Fibroblast of the aortic adventitia (primary cell): ENCODE results near the gene SLC25A42. TPM values are rescaled to one million over a fixed set of nuclear protein-coding genes. Genes with fewer than 3 reads are reported as not detected.

Experiments used
- DNase-seq: peaks from one replicate; pipeline ENCODE4 v3.0.0-alpha.2; 2010; ENCODE audit warnings: low read depth
- H3K4me3 ChIP-seq: 2 replicates; pipeline ENCODE4 v1.5.1; 2011; ENCODE audit warnings: low read depth, mild to moderate bottlenecking, control low read depth, low read length, moderate library complexity
- total RNA-seq: library from RNA; depleted of rRNA; stranded (reverse); fragments of >200 nt; gene quantifications from 2 replicates; pipeline ENCODE4 v1.2.3, GENCODE V29; 2012; ENCODE audit warnings: low replicate concordance
- TF ChIP-seq, protein P1 (sequence below): IDR thresholded peaks from 2 replicates; pipeline ENCODE4 v1.5.1; 2011; ENCODE audit warnings: mild to moderate bottlenecking, low read length, control low read depth, inconsistent platforms; ENCODE audit not compliant: insufficient read depth

SLC25A42 gene
- total RNA-seq, 1 donor = 4.8 TPM

DNA sequence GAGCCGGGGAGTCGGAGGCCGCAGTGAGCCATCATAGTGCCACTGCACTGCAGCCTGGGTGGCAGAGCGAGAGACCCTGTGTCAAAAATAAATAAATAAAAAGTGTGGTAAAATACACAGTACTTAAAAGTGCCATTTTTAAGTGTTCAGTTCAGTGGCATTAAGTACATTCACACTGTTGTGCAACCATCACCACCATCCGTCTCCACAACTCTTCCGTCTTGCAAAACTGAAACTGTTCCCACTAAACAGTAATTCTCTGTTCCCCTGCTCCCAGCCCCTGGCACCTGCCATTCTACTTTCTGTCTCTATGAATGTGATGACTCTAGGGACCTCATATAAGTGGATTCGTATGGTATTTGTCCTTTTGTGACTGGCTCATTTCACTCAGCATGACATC, 13.3 kb downstream of the SLC25A42 start:
- DNase-seq = no peak
- H3K4me3 ChIP-seq = no peak overlapping the region
- TF ChIP-seq, protein P1, sequence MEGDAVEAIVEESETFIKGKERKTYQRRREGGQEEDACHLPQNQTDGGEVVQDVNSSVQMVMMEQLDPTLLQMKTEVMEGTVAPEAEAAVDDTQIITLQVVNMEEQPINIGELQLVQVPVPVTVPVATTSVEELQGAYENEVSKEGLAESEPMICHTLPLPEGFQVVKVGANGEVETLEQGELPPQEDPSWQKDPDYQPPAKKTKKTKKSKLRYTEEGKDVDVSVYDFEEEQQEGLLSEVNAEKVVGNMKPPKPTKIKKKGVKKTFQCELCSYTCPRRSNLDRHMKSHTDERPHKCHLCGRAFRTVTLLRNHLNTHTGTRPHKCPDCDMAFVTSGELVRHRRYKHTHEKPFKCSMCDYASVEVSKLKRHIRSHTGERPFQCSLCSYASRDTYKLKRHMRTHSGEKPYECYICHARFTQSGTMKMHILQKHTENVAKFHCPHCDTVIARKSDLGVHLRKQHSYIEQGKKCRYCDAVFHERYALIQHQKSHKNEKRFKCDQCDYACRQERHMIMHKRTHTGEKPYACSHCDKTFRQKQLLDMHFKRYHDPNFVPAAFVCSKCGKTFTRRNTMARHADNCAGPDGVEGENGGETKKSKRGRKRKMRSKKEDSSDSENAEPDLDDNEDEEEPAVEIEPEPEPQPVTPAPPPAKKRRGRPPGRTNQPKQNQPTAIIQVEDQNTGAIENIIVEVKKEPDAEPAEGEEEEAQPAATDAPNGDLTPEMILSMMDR = no peak

DNA sequence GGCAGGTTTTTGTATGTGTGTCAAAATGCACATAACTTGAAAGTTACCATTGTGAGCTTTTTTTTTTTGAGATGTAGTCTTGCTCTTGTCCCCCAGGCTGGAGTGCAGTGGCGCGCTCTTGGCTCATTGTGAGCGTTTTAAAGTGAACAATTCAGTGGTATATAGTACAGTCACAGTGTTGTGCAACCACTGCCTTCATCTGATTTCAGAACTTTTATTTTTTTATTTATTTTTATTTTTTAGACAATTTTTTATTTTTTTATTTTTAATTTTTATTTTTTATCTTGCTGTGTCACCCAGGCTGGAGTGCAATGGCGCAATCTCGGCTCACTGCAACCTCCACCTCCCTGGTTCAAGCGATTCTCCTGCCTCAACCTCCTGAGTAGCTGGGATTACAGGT, 15.0 kb downstream of the SLC25A42 start:
- TF ChIP-seq, protein P1 = no peak
- no peak overlapping the region for H3K4me3 ChIP-seq
- DNase-seq = no peak

DNA sequence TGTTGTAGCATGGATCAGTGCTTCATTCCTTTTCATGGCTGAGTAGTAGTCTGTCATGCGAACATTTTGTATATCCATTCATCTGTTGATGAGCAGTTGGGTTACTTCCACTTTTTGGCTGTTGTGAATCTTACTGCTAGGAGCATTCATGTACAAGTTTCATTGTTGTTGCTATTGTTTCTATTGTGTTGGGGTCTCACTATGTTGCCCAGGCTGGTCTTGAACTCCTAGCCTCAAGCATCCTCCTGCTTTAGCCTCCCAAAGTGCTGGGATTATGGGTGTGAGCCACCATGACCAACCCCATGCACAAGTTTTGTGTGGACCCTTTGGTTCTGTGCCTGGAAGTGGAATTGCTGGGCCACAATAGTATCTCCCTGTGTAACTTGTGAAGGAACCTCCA, 15.8 kb downstream of the SLC25A42 start:
- no peak overlapping the region for H3K4me3 ChIP-seq
- DNase-seq = no peak
- TF ChIP-seq, protein P1 = no peak

DNA sequence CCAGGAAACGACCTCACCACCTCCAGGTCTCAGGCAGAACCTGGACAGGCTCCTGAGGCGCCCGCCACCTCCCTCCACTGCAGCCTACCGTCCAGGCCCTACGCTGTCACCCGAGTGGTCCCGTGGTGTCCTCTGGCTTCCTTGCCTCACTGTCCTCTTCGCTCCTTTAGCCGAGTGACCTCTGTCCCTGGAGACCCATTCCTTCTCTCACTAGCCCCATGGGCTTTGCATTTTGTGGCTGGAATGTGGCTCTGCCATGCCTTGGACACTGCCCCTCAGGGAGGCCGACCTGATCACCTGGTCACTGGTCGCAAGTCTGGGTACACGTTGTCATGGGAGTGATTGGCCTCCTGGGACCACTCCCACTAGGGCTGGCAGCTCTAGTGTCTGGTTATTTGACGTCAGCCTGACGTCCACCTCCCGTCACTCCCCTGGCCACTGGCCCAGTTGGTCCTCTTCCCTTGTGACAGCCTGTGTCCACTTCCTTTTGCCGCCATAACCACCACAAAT, 17.9 kb downstream of the SLC25A42 start:
- H3K4me3 ChIP-seq = no peak overlapping the region
- TF ChIP-seq, protein P1 = no peak
- peak; percentile 21 for DNase-seq

DNA sequence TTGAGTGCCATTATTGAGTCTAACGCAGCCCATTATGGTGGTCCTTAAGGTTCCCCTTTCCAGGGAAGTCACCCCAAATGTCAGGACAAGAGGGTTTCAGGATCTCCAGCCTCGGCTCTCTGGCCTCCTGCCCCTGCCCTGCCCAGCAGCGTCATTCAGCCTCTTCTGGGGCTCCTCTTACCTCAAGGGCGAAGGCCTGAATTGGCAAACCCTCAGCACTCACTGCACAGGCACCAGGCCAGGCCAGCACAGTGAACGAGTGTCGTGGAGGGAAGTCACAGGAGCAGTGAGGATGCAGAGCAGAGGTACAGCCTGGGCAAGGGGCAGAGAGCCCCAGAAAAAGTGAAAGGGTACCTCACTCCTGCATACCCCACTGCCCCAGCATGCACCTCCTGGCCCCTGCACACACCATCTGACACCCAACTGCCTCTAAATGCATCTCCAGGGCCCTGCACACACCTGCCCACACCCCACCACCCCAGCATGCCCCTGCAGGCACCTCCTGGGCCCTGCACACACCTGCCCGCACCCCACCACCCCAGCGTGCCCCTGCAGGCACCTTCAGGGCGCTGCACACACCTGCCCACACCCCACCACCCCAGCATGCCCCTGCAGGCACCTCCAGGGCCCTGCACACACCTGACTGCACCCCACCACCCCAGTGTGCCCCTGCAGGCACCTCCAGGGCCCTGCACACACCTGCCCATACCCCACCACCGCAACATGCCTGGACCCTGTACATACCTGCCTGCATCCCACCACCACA, 19.8 kb downstream of the SLC25A42 start:
- no peak overlapping the region for H3K4me3 ChIP-seq
- no peak for DNase-seq
- TF ChIP-seq, protein P1 = no peak

DNA sequence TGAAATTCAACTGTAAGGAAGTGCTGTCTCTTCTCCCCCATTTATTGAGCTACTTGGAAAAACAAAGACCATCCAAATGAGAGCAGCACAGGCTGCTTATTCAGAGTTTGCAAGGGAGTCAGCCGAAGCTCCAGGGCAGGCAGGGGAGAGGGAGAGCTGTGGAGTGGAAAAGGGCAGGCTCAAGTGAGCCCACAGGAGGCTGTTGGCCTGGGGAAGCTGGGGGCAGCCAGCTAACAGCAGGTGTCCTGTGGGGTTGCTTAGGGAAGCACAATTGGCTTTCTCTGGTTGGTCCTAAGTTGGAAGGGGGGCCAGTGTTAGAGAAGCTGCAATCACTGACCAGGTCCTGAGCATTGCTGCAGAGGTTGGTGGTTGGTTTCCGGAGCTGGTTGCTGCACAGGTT, 23.9 kb downstream of the SLC25A42 start:
- TF ChIP-seq, protein P1 = no peak
- no peak overlapping the region for H3K4me3 ChIP-seq
- no peak for DNase-seq
